ENCODE data around the gene SYNE2. TPM values are rescaled to one million over a fixed set of nuclear protein-coding genes. Genes with fewer than 3 reads are reported as not detected.

SYNE2 gene
- total RNA-seq, 1 experiment from 2014 or later: 48.5 TPM

DNA sequence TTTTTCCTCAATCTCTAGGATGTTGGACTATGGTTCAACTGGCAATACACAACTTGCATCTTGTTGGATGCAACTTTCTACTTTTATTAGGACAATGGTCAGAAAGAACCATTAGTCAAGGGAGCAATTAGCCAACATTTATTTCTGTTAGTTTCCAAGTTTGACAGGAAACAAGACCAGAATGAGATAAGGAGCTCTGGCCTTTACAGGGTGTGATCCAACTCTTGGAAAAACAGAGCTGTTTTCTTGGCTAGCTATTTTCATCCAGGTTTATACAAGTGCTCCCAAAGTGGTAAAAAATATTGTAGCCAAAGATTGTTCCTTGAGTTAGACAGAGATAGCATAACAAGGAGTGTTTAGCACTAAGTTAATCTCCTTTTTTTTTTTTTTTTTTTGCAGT is 3.9 kb upstream of the SYNE2 start:
- H3K27me3 Mint-ChIP-seq (ENCODE audit: insufficient read depth, unreplicated experiment): no peaks in the 10 kb centered on the region
- Histone ChIP-seq H3K27me3 (replicated peaks; ENCODE audit: control insufficient read depth, insufficient read depth, low read length) (no peaks in the 10 kb centered on the region), H3K36me3 (ENCODE audit: control insufficient read depth, insufficient read depth, low read length) (no peaks in the 10 kb centered on the region; the same call in 1 of the 2 replicates), H3K4me1 (no peaks in the 10 kb centered on the region), H3K9me3 (no peaks in the 10 kb centered on the region), H3K4me3 (ENCODE audit: low read depth, low read length) (no peak overlapping the region)
- POLR2A ChIA-PET: no interaction called here
- H3K4me1 Mint-ChIP-seq (ENCODE audit: low read depth, unreplicated experiment): no peaks in the 10 kb centered on the region
- H3K4me3 Mint-ChIP-seq (ENCODE audit: unreplicated experiment): no peak overlapping the region
- TF ChIP-seq CTCF (IDR thresholded peaks at IDR 0.05; ENCODE audit: insufficient read depth in 1 of 2, low read depth in 1 of 2, low read length in 1 of 2, severe bottlenecking in 1 of 2, unreplicated experiment in 1 of 2): no peak
- intact Hi-C loops (cut with micrococcal nuclease; ENCODE audit: unreplicated experiment): no loop called here
- no peak for DNase-seq
- BruUV-seq (replicated peaks): no TSS peak
- H3K36me3 Mint-ChIP-seq (ENCODE audit: insufficient read depth, unreplicated experiment): peaks cover 4% of the 10 kb centered on the region
- no peak overlapping the region for H3K27ac Mint-ChIP-seq (ENCODE audit: unreplicated experiment)
- no peaks in the 10 kb centered on the region for H3K9me3 Mint-ChIP-seq (ENCODE audit: unreplicated experiment)
- CTCF ChIA-PET: no interaction called here

DNA sequence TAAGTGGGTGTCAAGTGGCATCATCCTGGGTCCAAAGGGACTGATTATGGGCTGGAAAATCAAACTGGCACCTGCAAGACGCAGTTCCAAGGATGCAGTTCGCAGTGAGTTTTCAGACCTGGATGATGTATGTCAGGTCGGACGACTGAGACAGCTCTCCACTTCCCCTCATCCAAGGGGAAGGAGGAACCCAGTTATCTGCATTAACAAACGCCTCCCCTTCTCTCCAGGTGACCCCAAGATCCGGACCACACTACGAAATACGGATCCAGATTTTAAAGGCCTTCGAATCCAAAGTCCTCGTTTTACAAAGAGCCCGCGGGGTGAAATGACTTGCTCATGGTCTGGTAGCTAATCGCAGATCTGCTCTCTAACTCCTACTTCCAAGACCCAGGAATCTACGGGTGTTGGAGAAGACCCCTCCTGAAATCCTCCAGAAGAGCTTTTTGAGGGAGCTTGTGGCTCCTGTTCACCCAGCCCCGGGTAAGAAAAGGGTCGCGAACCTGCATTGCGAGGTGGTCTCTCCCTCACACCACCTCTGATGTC is 460 bp upstream of the SYNE2 start:
- intact Hi-C loops (cut with micrococcal nuclease; ENCODE audit: unreplicated experiment): no loop called here
- Mint-ChIP-seq H3K4me1 (ENCODE audit: low read depth, unreplicated experiment) (peaks cover 13% of the 10 kb centered on the region), H3K9me3 (ENCODE audit: unreplicated experiment) (no peaks in the 10 kb centered on the region), H3K4me3 (ENCODE audit: unreplicated experiment) (peak overlapping the region; percentile 89), H3K36me3 (ENCODE audit: insufficient read depth, unreplicated experiment) (peaks cover 6% of the 10 kb centered on the region), H3K27me3 (ENCODE audit: insufficient read depth, unreplicated experiment) (no peaks in the 10 kb centered on the region), H3K27ac (ENCODE audit: unreplicated experiment) (peak overlapping the region; percentile 70)
- H3K4me1 ChIP-seq: peaks cover 15% of the 10 kb centered on the region
- no peaks in the 10 kb centered on the region for H3K9me3 ChIP-seq
- peak overlapping the region; percentile 64 for H3K4me3 ChIP-seq (ENCODE audit: low read depth, low read length)
- no peaks in the 10 kb centered on the region for H3K27me3 ChIP-seq (replicated peaks; ENCODE audit: control insufficient read depth, insufficient read depth, low read length)
- peak in 1 of 2 experiments; percentile 31 for DNase-seq
- no peak for TF ChIP-seq CTCF (IDR thresholded peaks at IDR 0.05; ENCODE audit: insufficient read depth in 1 of 2, low read depth in 1 of 2, low read length in 1 of 2, severe bottlenecking in 1 of 2, unreplicated experiment in 1 of 2)
- H3K36me3 ChIP-seq (ENCODE audit: control insufficient read depth, insufficient read depth, low read length): no peaks in the 10 kb centered on the region; the same call in 1 of the 2 replicates
- ChIA-PET CTCF (interaction anchor here (1.1 kb wide), 1 partner anchor 158 kb away, joined by 3 read pairs; no protein-coding TSS in a partner anchor), POLR2A (no interaction called here)
- BruUV-seq (replicated peaks): TSS peak; percentile 72

GRCh38 chr14:63853831-63854293 is 1.1 kb downstream of the SYNE2 start:
- peak; percentile 59 to 65 for DNase-seq
- TF ChIP-seq CTCF (IDR thresholded peaks at IDR 0.05; ENCODE audit: insufficient read depth in 1 of 2, low read depth in 1 of 2, low read length in 1 of 2, severe bottlenecking in 1 of 2, unreplicated experiment in 1 of 2): no peak
- no peaks in the 10 kb centered on the region for H3K27me3 ChIP-seq (replicated peaks; ENCODE audit: control insufficient read depth, insufficient read depth, low read length)
- H3K4me1 ChIP-seq: peaks cover 15% of the 10 kb centered on the region
- no peaks in the 10 kb centered on the region for H3K9me3 ChIP-seq
- H3K36me3 ChIP-seq (ENCODE audit: control insufficient read depth, insufficient read depth, low read length): no peaks in the 10 kb centered on the region; the same call in 1 of the 2 replicates
- Mint-ChIP-seq H3K9me3 (ENCODE audit: unreplicated experiment) (no peaks in the 10 kb centered on the region), H3K27me3 (ENCODE audit: insufficient read depth, unreplicated experiment) (no peaks in the 10 kb centered on the region), H3K4me1 (ENCODE audit: low read depth, unreplicated experiment) (peaks cover 13% of the 10 kb centered on the region), H3K36me3 (ENCODE audit: insufficient read depth, unreplicated experiment) (peaks cover 6% of the 10 kb centered on the region), H3K27ac (ENCODE audit: unreplicated experiment) (peak overlapping the region; percentile 69), H3K4me3 (ENCODE audit: unreplicated experiment) (peak overlapping the region; percentile 89)
- no TSS peak for BruUV-seq (replicated peaks)
- ChIA-PET CTCF (interaction anchor here (1.9 kb wide), 1 partner anchor 212 kb away, joined by 5 read pairs; the partner anchor contains the start of gene WDR89), POLR2A (no interaction called here)
- intact Hi-C loops (cut with micrococcal nuclease; ENCODE audit: unreplicated experiment): no loop called here
- peak overlapping the region; percentile 64 for H3K4me3 ChIP-seq (ENCODE audit: low read depth, low read length)

All from Caco-2 (cell line).